ENCODE results near the gene MGRN1.

MGRN1 gene

GRCh38 chr16:4696172-4696904 lies 71.7 kb downstream of the MGRN1 start:
- peaks cover 30% of the 10 kb centered on the region for H3K4me1 ChIP-seq (ENCODE audit: control insufficient read depth, insufficient read depth, low read depth, low read length)
- no peak overlapping the region for H2BK12ac ChIP-seq (ENCODE audit: low read length in 2 of 2)
- no peak overlapping the region for H3K9ac ChIP-seq (ENCODE audit: low read length)
- H4K8ac ChIP-seq (ENCODE audit: low read length) = no peak overlapping the region
- H3K4ac ChIP-seq (ENCODE audit: low read depth in 1 of 2, low read length in 2 of 2) = no peak overlapping the region
- WGBS = 92% methylated on average over 17 of the region's 19 CpGs
- no peak for DNase-seq
- H2AK5ac ChIP-seq (ENCODE audit: low read length, severe bottlenecking) = no peak overlapping the region
- no peaks in the 10 kb centered on the region for H3K27me3 ChIP-seq (ENCODE audit: control insufficient read depth in 1 of 2, insufficient read depth in 1 of 2, low read length in 2 of 2)
- no peak overlapping the region for H3K23ac ChIP-seq (ENCODE audit: low read length in 2 of 2)
- no peak overlapping the region for H3K14ac ChIP-seq (ENCODE audit: low read length in 2 of 2)
- no peak overlapping the region for H2AFZ ChIP-seq (ENCODE audit: low read depth, low read length)
- no peak overlapping the region for H2BK5ac ChIP-seq (ENCODE audit: low read depth, low read length, poor library complexity, severe bottlenecking)
- no peak overlapping the region for H3K4me2 ChIP-seq (ENCODE audit: low read length, poor library complexity, severe bottlenecking)
- no peak overlapping the region for H2BK120ac ChIP-seq (ENCODE audit: low read depth, low read length)
- H3K9me3 ChIP-seq (ENCODE audit: control insufficient read depth, low read length) = no peaks in the 10 kb centered on the region
- no peak overlapping the region for H4K91ac ChIP-seq (ENCODE audit: low read length)
- peaks cover 55 to 71% of the 10 kb centered on the region in 2 experiments for H3K36me3 ChIP-seq (ENCODE audit: control insufficient read depth in 1 of 2, insufficient read depth in 2 of 2, low read depth in 1 of 2, low read length in 2 of 2)
- H3K4me3 ChIP-seq (ENCODE audit: insufficient read depth in 1 of 2, low read depth in 1 of 2, low read length in 2 of 2) = no peak overlapping the region
- peaks cover 13% of the 10 kb centered on the region for H3K79me1 ChIP-seq (replicated peaks; ENCODE audit: low read length, poor library complexity, severe bottlenecking)
- no peak overlapping the region for H2BK15ac ChIP-seq (ENCODE audit: low read depth, poor library complexity, severe bottlenecking)
- no peak overlapping the region for H3K27ac ChIP-seq (ENCODE audit: low read length, poor library complexity, severe bottlenecking)
- no peak overlapping the region for H3K18ac ChIP-seq (ENCODE audit: low read depth in 1 of 2, low read length in 2 of 2)

GRCh38 chr16:4696905-4697847 lies 72.5 kb downstream of the MGRN1 start:
- H3K36me3 ChIP-seq (ENCODE audit: control insufficient read depth in 1 of 2, insufficient read depth in 2 of 2, low read depth in 1 of 2, low read length in 2 of 2) = peaks cover 64 to 79% of the 10 kb centered on the region in 2 experiments
- H2BK120ac ChIP-seq (ENCODE audit: low read depth, low read length) = no peak overlapping the region
- no peak overlapping the region for H3K27ac ChIP-seq (ENCODE audit: low read length, poor library complexity, severe bottlenecking)
- no peak overlapping the region for H4K8ac ChIP-seq (ENCODE audit: low read length)
- H3K79me1 ChIP-seq (replicated peaks; ENCODE audit: low read length, poor library complexity, severe bottlenecking) = peaks cover 16% of the 10 kb centered on the region
- H2AK5ac ChIP-seq (ENCODE audit: low read length, severe bottlenecking) = no peak overlapping the region
- H3K4me2 ChIP-seq (ENCODE audit: low read length, poor library complexity, severe bottlenecking) = no peak overlapping the region
- H2BK15ac ChIP-seq (ENCODE audit: low read depth, poor library complexity, severe bottlenecking) = no peak overlapping the region
- no peak overlapping the region for H3K18ac ChIP-seq (ENCODE audit: low read depth in 1 of 2, low read length in 2 of 2)
- 95% methylated on average over 33 of the region's 33 CpGs for WGBS
- no peak overlapping the region for H2BK12ac ChIP-seq (ENCODE audit: low read length in 2 of 2)
- H3K27me3 ChIP-seq (ENCODE audit: control insufficient read depth in 1 of 2, insufficient read depth in 1 of 2, low read length in 2 of 2) = no peaks in the 10 kb centered on the region
- no peak overlapping the region for H2AFZ ChIP-seq (ENCODE audit: low read depth, low read length)
- no peak overlapping the region for H4K91ac ChIP-seq (ENCODE audit: low read length)
- DNase-seq = no peak
- H3K9ac ChIP-seq (ENCODE audit: low read length) = no peak overlapping the region
- H3K23ac ChIP-seq (ENCODE audit: low read length in 2 of 2) = no peak overlapping the region
- H3K14ac ChIP-seq (ENCODE audit: low read length in 2 of 2) = no peak overlapping the region
- H3K4ac ChIP-seq (ENCODE audit: low read depth in 1 of 2, low read length in 2 of 2) = no peak overlapping the region
- no peak overlapping the region for H3K4me3 ChIP-seq (ENCODE audit: insufficient read depth in 1 of 2, low read depth in 1 of 2, low read length in 2 of 2)
- H2BK5ac ChIP-seq (ENCODE audit: low read depth, low read length, poor library complexity, severe bottlenecking) = no peak overlapping the region
- no peaks in the 10 kb centered on the region for H3K9me3 ChIP-seq (ENCODE audit: control insufficient read depth, low read length)
- peaks cover 32% of the 10 kb centered on the region for H3K4me1 ChIP-seq (ENCODE audit: control insufficient read depth, insufficient read depth, low read depth, low read length)

GRCh38 chr16:4697848-4698291 lies 73.2 kb downstream of the MGRN1 start:
- H2AFZ ChIP-seq (ENCODE audit: low read depth, low read length) = no peak overlapping the region
- no peak overlapping the region for H3K27ac ChIP-seq (ENCODE audit: low read length, poor library complexity, severe bottlenecking)
- H3K9me3 ChIP-seq (ENCODE audit: control insufficient read depth, low read length) = no peaks in the 10 kb centered on the region
- 89% methylated on average over 9 of the region's 9 CpGs for WGBS
- no peak overlapping the region for H3K4ac ChIP-seq (ENCODE audit: low read depth in 1 of 2, low read length in 2 of 2)
- H4K91ac ChIP-seq (ENCODE audit: low read length) = no peak overlapping the region
- no peak overlapping the region for H3K14ac ChIP-seq (ENCODE audit: low read length in 2 of 2)
- H3K4me2 ChIP-seq (ENCODE audit: low read length, poor library complexity, severe bottlenecking) = no peak overlapping the region
- H2AK5ac ChIP-seq (ENCODE audit: low read length, severe bottlenecking) = no peak overlapping the region
- no peak overlapping the region for H2BK12ac ChIP-seq (ENCODE audit: low read length in 2 of 2)
- no peak overlapping the region for H2BK15ac ChIP-seq (ENCODE audit: low read depth, poor library complexity, severe bottlenecking)
- H4K8ac ChIP-seq (ENCODE audit: low read length) = no peak overlapping the region
- no peaks in the 10 kb centered on the region for H3K27me3 ChIP-seq (ENCODE audit: control insufficient read depth in 1 of 2, insufficient read depth in 1 of 2, low read length in 2 of 2)
- H3K4me1 ChIP-seq (ENCODE audit: control insufficient read depth, insufficient read depth, low read depth, low read length) = peaks cover 30% of the 10 kb centered on the region
- H3K79me1 ChIP-seq (replicated peaks; ENCODE audit: low read length, poor library complexity, severe bottlenecking) = peaks cover 17% of the 10 kb centered on the region
- no peak overlapping the region for H3K9ac ChIP-seq (ENCODE audit: low read length)
- H3K18ac ChIP-seq (ENCODE audit: low read depth in 1 of 2, low read length in 2 of 2) = no peak overlapping the region
- H3K36me3 ChIP-seq (ENCODE audit: control insufficient read depth in 1 of 2, insufficient read depth in 2 of 2, low read depth in 1 of 2, low read length in 2 of 2) = peaks cover 71 to 77% of the 10 kb centered on the region in 2 experiments
- H3K4me3 ChIP-seq (ENCODE audit: insufficient read depth in 1 of 2, low read depth in 1 of 2, low read length in 2 of 2) = no peak overlapping the region
- no peak overlapping the region for H3K23ac ChIP-seq (ENCODE audit: low read length in 2 of 2)
- DNase-seq = no peak
- H2BK5ac ChIP-seq (ENCODE audit: low read depth, low read length, poor library complexity, severe bottlenecking) = no peak overlapping the region
- no peak overlapping the region for H2BK120ac ChIP-seq (ENCODE audit: low read depth, low read length)

Data from mesenchymal stem cell (in vitro differentiated cells and primary cell).